SJCRH30 (cell line): ENCODE measurements around the gene RSPH3. TPM values are rescaled to one million over a fixed set of nuclear protein-coding genes. Genes with fewer than 3 reads are reported as not detected.

Source experiments
- DNase-seq, 2 experiments: peaks; one replicate each; pipeline ENCODE4 v3.0.0-alpha.2; 2015 to 2020
- H3K27ac ChIP-seq: fragments of 250-450 bp; sonication (Bioruptor Pico); 2 replicates; pipeline ENCODE4 v1.5.1; 2020; ENCODE audit warnings: mild to moderate bottlenecking, moderate library complexity
- H3K27me3 ChIP-seq: fragments of 250-450 bp; sonication (Bioruptor Pico); 2 replicates; pipeline ENCODE4 v1.5.1; 2020; ENCODE audit warnings: mild to moderate bottlenecking, moderate library complexity
- H3K36me3 ChIP-seq: fragments of 250-450 bp; sonication (Bioruptor Pico); 2 replicates; pipeline ENCODE4 v1.5.1; 2020; ENCODE audit warnings: mild to moderate bottlenecking, moderate library complexity
- H3K4me1 ChIP-seq: fragments of 250-450 bp; sonication (Bioruptor Pico); 2 replicates; pipeline ENCODE4 v1.5.1; 2020; ENCODE audit warnings: mild to moderate bottlenecking, moderate library complexity
- H3K4me3 ChIP-seq: fragments of 250-450 bp; sonication (Bioruptor Pico); 2 replicates; pipeline ENCODE4 v1.5.1; 2020; ENCODE audit warnings: mild to moderate bottlenecking, moderate library complexity
- H3K9me3 ChIP-seq: fragments of 250-450 bp; sonication (Bioruptor Pico); replicated peaks from 2 replicates; pipeline ENCODE4 v1.5.1; 2020; ENCODE audit warnings: mild to moderate bottlenecking, moderate library complexity
- total RNA-seq: library from RNA; depleted of rRNA; stranded (reverse); fragments of >200 nt; shearing (Covaris generic); gene quantifications from 2 replicates; pipeline ENCODE4 v1.2.3, GENCODE V29; 2014

The RSPH3 gene
- total RNA-seq, 1 experiment from 2014 or later, result 1.8 TPM

DNA sequence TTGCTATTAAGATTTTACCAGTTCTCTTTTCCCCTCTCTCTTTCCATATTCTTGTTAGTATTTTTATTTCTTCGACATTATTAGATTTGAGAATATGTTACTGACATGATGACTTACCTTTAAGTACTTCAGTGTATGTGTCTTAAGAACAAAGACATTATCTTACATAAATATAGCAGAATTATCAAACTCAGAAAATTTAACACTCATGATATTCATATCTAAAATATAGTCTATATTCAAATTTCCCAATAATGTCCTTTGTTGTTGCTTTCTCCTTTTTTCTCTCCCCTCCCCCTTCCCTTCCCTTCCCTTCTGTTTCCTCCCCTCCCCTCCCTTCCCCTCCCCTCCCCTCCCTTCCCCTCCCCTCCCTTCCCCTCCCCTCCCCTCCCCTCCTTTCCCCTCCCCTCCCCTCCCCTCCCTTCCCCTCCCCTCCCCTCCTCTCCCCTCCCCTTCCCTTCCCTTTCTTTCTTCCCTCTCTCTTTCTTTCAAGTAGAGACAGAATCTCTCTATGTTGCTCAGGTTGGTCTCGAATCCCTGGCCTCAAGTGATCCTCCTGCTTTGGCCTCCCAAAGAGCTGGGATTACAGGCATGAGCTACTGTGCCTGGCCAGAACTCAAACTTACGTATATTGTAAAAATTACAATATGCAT, 56.5 kb downstream of the RSPH3 start:
- H3K4me3 ChIP-seq, result no peak overlapping the region
- H3K9me3 ChIP-seq, result no peaks in the 10 kb centered on the region
- H3K36me3 ChIP-seq, result no peaks in the 10 kb centered on the region
- no peak overlapping the region for H3K27ac ChIP-seq
- DNase-seq, result no peak
- no peaks in the 10 kb centered on the region for H3K4me1 ChIP-seq
- no peaks in the 10 kb centered on the region for H3K27me3 ChIP-seq

DNA sequence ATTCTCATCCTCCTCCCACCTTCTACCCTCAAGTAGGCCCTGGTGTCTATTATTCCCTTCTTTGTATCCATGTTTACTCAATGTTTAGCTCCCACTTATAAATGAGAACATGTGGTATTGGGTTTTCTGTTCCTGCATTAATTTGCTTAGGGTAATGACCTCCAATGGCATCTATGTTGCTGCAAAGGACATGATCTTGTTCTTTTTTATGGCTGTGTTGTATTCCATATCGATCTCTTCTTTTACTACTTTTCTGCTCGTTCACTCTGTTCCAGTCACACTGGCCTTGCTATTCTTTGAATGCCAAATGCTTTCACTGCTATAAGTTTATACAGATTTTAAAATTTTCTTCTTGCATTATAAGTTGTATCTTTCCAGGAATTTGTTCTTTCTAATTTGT, 57.7 kb downstream of the RSPH3 start:
- H3K27ac ChIP-seq, result no peak overlapping the region
- DNase-seq, result no peak
- no peaks in the 10 kb centered on the region for H3K9me3 ChIP-seq
- no peaks in the 10 kb centered on the region for H3K4me1 ChIP-seq
- H3K27me3 ChIP-seq, result no peaks in the 10 kb centered on the region
- H3K36me3 ChIP-seq, result no peaks in the 10 kb centered on the region
- H3K4me3 ChIP-seq, result no peak overlapping the region

DNA sequence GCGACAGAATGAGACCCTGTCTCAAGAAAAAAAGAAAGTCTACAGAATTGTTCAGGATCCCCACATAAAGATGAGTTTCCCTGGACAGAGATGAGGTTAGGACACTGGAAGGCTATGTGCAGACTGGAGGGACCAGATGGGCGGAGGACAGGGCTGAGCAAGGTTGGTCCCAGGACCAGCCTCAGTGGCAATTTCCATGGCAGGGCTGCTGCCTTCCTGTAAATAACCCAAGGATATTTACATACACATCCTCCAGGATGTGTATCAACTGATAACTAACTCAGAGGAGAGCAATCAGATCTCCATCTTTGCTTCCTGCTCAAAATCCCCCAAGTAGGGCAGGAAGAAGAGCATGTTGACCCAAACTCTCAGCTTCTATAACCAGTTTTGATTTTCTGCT, 58.8 kb downstream of the RSPH3 start:
- no peak for DNase-seq
- Histone ChIP-seq H3K4me1 (no peaks in the 10 kb centered on the region), H3K9me3 (no peaks in the 10 kb centered on the region), H3K27ac (no peak overlapping the region), H3K36me3 (no peaks in the 10 kb centered on the region), H3K27me3 (no peaks in the 10 kb centered on the region), H3K4me3 (no peak overlapping the region)

DNA sequence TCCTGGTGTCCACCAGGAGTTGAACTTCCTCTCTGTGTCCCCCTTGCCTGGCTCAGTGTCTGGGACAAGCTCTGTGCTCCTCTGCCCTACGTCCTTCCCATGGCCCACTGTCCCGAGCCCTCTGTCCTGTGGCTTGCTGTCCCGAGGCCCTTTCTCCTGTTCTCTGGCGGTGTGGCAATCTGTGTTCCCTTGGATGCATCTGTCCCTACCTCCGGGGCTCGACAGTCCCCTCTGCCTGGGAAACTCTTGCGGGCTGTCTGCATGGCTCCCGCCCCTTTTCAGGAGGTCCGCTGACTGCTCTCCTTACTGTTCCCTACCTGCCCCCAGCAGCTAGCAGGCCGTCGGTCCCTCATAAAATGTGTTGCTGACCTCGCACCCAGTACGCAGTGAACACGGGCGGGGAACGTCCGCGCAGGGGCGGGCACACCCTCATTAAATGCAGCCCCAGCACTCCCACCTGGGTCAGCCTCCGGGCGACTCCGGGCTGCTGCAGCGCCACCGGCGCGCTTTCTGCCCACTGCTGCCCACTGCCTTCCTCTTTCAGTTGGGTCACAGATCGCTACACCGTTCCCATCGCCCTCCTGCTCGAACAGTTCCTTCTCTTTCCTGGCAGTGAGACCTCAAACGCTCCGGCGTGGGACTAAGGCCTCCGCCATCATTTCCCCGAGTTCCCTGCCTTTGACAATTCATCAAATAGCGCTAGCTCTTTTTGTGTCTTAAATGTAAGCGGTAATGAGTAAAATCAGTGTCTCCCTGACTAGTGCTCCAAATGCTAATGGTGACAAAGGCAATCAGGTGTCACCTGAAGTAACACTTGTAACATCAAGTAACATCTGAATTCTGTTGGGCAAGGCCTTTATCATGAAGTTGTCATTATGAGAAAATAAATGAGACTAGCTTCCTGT, 60.5 kb downstream of the RSPH3 start:
- Histone ChIP-seq H3K4me3 (no peak overlapping the region), H3K27ac (no peak overlapping the region), H3K27me3 (no peaks in the 10 kb centered on the region), H3K9me3 (no peaks in the 10 kb centered on the region), H3K4me1 (no peaks in the 10 kb centered on the region), H3K36me3 (no peaks in the 10 kb centered on the region)
- no peak for DNase-seq

DNA sequence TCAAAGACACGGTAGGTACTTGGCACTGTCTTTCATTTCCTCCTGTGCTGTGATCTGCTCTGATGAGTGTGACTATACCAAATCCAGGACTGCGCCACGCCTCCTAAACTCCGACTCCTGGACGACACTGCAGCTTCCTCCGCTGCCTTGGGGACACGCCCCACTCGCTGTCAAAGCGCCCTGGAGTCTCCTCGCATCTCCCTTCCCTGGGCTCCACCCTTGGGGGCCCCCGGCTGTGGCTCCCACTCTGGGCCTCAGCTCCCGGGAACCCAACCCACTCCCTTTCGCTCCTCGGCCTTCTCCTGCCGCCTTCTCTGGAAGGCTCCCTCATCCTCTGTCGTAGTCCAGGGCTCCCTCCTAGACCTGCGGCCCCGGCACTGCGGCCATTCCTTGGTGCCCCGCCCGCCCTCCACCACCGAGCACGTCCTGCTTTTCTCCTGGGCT, 61.2 kb downstream of the RSPH3 start:
- no peak overlapping the region for H3K4me3 ChIP-seq
- H3K27ac ChIP-seq, result no peak overlapping the region
- H3K9me3 ChIP-seq, result no peaks in the 10 kb centered on the region
- H3K4me1 ChIP-seq, result no peaks in the 10 kb centered on the region
- no peaks in the 10 kb centered on the region for H3K36me3 ChIP-seq
- DNase-seq, result no peak
- H3K27me3 ChIP-seq, result no peaks in the 10 kb centered on the region

DNA sequence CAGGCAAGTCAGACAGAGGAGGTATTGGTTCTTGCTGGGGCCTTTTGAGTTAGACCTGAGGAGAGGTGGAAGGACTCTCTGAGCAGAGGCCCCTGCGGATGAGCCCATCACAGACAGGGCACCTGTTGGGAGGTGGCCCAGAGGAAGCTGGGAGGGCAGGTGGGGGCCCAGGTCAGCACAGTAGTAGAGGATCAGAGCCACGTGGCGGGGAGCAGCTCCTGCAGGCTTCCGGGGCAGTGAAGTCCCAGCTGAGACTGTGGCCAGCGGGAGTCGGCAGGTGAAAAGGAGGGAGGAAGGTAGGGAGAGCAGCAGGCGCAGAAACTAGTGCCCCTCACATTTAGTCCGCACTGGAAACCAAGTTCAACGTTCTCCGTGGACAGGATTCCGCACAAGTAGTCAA, 61.8 kb downstream of the RSPH3 start:
- Histone ChIP-seq H3K36me3 (no peaks in the 10 kb centered on the region), H3K27ac (no peak overlapping the region), H3K27me3 (no peaks in the 10 kb centered on the region), H3K4me1 (no peaks in the 10 kb centered on the region), H3K4me3 (no peak overlapping the region), H3K9me3 (no peaks in the 10 kb centered on the region)
- no peak for DNase-seq

DNA sequence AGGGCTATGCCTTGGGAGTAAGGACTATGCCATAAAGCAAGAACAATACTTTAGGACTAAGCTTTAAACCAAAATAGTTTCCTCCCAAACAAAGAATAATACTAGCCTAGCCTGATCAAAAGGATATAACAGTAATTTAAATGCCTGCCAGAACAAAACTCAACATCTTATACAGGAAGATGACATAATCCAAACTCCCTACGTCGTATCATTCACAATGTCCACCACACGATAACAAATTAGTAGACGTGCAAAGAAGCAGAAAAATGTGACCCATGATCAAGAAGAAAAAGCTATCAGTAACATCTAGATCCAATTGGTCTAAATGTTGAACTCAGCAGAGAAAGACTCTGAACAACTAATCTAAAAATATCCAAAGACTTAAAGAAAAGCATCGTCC, 65.8 kb downstream of the RSPH3 start:
- DNase-seq, result no peak
- no peak overlapping the region for H3K4me3 ChIP-seq
- H3K27me3 ChIP-seq, result no peaks in the 10 kb centered on the region
- H3K27ac ChIP-seq, result no peak overlapping the region
- no peaks in the 10 kb centered on the region for H3K36me3 ChIP-seq
- no peaks in the 10 kb centered on the region for H3K4me1 ChIP-seq
- no peaks in the 10 kb centered on the region for H3K9me3 ChIP-seq

DNA sequence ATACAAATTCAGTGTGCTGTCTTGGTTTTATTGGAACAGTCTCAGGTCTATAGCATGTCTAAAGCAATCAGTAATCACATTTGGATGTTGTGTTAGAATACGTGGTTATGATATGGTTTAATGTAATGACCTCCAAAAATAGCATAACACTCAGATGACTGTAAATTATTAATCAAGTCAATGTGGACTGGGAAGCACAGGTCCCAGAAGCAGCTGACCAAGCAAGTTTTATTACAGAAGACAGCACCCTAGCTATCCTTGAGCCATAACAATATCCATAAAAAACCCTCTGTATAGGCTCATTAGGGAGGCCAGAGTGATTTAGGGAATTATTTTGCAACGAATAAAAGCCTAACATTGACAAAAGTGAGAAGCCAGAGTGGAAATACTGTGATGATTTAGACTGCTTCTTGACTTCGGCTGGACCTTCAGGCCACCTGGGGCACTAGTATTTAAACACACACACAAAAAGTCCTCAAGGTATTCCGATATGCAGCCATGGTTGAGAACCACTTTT, 66.9 kb downstream of the RSPH3 start:
- Histone ChIP-seq H3K27me3 (no peaks in the 10 kb centered on the region), H3K4me1 (no peaks in the 10 kb centered on the region), H3K27ac (no peak overlapping the region), H3K9me3 (no peaks in the 10 kb centered on the region), H3K4me3 (no peak overlapping the region), H3K36me3 (no peaks in the 10 kb centered on the region)
- DNase-seq, result no peak

DNA sequence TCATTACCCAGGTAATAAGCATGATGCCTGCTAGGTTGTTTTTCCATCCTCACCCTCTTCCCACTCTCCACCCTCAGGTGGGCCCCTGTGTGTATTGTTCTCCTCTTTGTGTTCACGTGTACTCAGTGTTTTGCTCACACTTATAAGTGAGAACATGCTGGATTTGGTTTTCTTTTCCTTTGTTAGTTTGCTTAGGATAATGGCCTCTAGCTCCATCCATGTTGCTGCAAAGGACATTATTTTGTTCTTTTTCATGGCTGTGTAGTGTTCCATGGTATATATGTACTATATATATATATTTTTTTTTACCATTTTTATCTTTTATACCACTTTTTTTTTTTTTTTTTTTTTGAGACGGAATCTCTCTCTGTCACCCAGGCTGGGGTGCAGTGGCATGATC, 71.9 kb downstream of the RSPH3 start:
- Histone ChIP-seq H3K4me1 (no peaks in the 10 kb centered on the region), H3K4me3 (no peak overlapping the region), H3K9me3 (no peaks in the 10 kb centered on the region), H3K36me3 (no peaks in the 10 kb centered on the region), H3K27me3 (no peaks in the 10 kb centered on the region), H3K27ac (no peak overlapping the region)
- DNase-seq, result no peak

DNA sequence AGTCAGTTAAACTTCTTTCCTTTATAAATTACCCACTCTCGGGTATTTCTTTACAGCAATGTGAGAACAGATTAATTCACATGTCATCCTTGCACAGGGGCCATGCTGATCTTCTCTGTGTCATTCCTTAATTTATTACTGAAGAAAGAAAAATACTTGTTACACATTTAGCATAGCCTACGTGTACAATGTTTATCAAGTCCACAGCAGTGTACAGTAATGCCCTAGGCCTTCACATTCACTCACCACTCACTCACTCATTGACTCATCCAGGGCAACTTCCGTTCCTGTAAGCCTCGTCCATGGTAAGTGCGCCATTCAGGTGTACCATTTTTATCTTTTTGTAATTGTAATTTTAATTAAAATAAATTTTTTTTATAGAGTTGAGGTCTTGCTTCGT, 73.6 kb downstream of the RSPH3 start:
- no peaks in the 10 kb centered on the region for H3K4me1 ChIP-seq
- DNase-seq, result no peak
- H3K36me3 ChIP-seq, result no peaks in the 10 kb centered on the region
- no peak overlapping the region for H3K27ac ChIP-seq
- no peaks in the 10 kb centered on the region for H3K27me3 ChIP-seq
- H3K9me3 ChIP-seq, result no peaks in the 10 kb centered on the region
- no peak overlapping the region for H3K4me3 ChIP-seq

DNA sequence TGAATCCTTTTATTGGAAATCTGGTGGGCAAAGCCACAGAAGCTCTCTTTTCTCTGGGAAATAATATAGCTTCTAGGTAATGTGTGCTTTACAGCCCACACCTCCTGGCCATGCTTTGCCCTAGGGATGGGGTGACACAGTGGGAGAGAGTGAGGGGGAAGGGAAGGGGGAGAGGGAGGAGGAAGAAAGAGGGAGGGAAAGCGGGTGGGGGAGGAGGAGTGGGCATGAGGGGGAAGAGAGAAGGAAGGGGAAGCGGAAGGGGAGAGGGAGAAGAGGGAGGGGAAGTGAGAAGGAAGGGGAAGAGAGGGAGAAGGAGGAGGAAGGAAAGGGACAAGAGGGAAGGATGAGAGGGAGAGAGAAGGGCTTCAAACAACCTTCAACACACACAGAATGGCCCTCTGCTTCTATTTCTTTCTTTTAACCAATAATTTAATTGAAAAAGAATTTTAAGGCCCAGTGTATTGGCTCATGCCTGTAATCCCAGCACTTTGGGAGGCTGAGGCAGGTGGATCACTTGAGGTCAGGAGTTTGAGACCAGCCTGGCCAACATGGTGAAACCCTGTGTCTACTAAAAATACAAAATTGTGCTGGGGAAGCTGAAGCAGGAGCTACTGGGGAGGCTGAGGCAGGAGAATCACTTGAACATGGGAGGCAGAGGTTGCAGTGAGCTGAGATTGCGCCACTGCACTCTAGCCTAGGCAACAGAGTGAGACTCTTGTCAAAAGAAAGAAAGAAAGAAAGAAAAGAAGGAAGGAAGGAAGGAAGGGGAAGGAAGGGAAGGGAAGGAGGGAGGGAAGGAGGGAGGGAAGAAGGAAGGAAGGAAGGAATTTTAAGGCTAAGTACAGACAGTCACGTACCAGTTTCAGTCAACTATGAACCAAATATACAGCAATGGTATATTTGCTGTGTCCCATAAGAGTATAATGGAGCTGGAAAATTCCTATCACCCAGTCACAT, 75.2 kb downstream of the RSPH3 start:
- no peak for DNase-seq

DNA sequence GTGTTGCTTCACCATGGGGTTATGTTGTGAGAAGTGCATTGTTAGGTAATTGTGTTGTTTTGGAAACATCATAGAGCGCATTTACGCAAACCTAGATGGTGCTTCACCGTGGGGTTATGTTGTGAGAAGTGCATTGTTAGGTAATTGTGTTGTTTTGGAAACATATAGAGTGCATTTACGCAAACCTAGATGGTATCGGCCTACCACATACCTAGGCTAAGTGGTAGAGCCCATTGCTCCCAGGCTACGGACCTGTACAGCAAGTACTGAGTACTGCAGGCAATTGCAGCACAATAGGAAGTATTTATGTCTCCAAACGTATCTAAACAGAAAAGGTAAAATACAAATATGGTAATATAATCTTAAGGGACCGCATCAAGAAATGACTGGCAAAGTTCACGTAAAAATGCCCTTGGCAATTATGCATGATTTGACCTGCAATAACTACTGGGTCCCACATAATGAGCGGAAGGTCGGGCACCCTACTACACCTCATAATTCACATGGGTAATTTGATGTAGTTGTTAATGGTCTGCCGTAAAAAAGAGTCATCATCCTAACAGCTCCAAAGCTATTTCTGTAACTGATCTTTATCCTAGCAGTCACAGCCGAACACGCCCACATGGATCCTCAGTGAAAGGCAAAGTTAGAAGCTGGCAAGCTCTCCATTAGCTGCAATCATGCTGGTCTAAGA, 76.0 kb downstream of the RSPH3 start:
- no peak overlapping the region for H3K4me3 ChIP-seq
- H3K36me3 ChIP-seq, result no peaks in the 10 kb centered on the region
- H3K27me3 ChIP-seq, result no peaks in the 10 kb centered on the region
- no peaks in the 10 kb centered on the region for H3K4me1 ChIP-seq
- no peak for DNase-seq
- no peaks in the 10 kb centered on the region for H3K9me3 ChIP-seq
- no peak overlapping the region for H3K27ac ChIP-seq

More for the DNA sequence above, 75.2 kb downstream of the RSPH3 start:
- Histone ChIP-seq H3K9me3 (no peaks in the 10 kb centered on the region), H3K27ac (no peak overlapping the region), H3K4me3 (no peak overlapping the region), H3K4me1 (no peaks in the 10 kb centered on the region), H3K36me3 (no peaks in the 10 kb centered on the region), H3K27me3 (no peaks in the 10 kb centered on the region)
